DMS53 (cell line): Measurements from ENCODE around the gene NUP62.

ENCODE experiments used
- DNase-seq: peaks from one replicate; lab custom pipeline; 2025; lab: John Stamatoyannopoulos, UW

NUP62 gene

GRCh38 chr19:49880162-49880869, 49.0 kb downstream of the NUP62 start:
- DNase-seq: no peak

- DNase-seq: peak; percentile 42
These were observed 49.9 kb downstream of the NUP62 start for GRCh38 chr19:49879243-49879963.

- no peak for DNase-seq
These were observed 50.6 kb downstream of the NUP62 start for GRCh38 chr19:49878744-49879070.

- DNase-seq: peak; percentile 98
These were observed 51.2 kb downstream of the NUP62 start for GRCh38 chr19:49877879-49878743.

- DNase-seq: peak; percentile 99
These were observed 52.1 kb downstream of the NUP62 start, which contains the start of the genes AKT1S1 and TBC1D17 for GRCh38 chr19:49877020-49877878. TSS of gene AKT1S1 (minus strand) at chr19:49877355. CDS start at chr19:49873295, 4,060 bp downstream. TSS of gene TBC1D17 (plus strand) at chr19:49877702. CDS start at chr19:49877724, 22 bp downstream.

GRCh38 chr19:49876422-49877019, 52.8 kb downstream of the NUP62 start:
- DNase-seq: peak; percentile 98

GRCh38 chr19:49875857-49876421, 53.4 kb downstream of the NUP62 start:
- peak; percentile 60 for DNase-seq

GRCh38 chr19:49875177-49875576, 54.1 kb downstream of the NUP62 start:
- no peak for DNase-seq

GRCh38 chr19:49874503-49875157, 54.7 kb downstream of the NUP62 start:
- DNase-seq: no peak

GRCh38 chr19:49873834-49874233, 55.5 kb downstream of the NUP62 start:
- DNase-seq: no peak

GRCh38 chr19:49873129-49873521, 56.2 kb downstream of the NUP62 start:
- no peak for DNase-seq

- no peak for DNase-seq
These were observed 56.8 kb downstream of the NUP62 start for GRCh38 chr19:49872245-49873128.

- no peak for DNase-seq
These were observed 57.8 kb downstream of the NUP62 start for GRCh38 chr19:49871349-49871985.

GRCh38 chr19:49870309-49870901, 58.9 kb downstream of the NUP62 start:
- peak; percentile 40 for DNase-seq

- peak; percentile 99 for DNase-seq
These were observed 59.6 kb downstream of the NUP62 start for GRCh38 chr19:49869484-49870308.

- DNase-seq: no peak
These were observed 60.3 kb downstream of the NUP62 start for GRCh38 chr19:49869009-49869483.
